ENCODE results near the gene NHS. TPM values are rescaled to one million over a fixed set of nuclear protein-coding genes. Genes with fewer than 3 reads are reported as not detected.
"Not testable (repeated sequence)": the region's sequence is repeated elsewhere in the genome, so short reads cannot be mapped to it uniquely, and the experiment has no call there.

Gene NHS
- total RNA-seq, 2 donors from 2014 or later, result under 0.01 to 1.3 TPM

- no peaks in the 10 kb centered on the region for H3K36me3 ChIP-seq (replicated peaks in 1 of 2; ENCODE audit: insufficient read depth in 1 of 2, low read depth in 2 of 2)
- TF ChIP-seq CTCF (IDR thresholded peaks at IDR 0.05) (no peak), POLR2A (IDR thresholded peaks at IDR 0.05) (no peak)
- H3K27ac ChIP-seq, result no peak overlapping the region
- 84 to 94% methylated on average over 4 to 6 of the region's 7 CpGs for WGBS, 2 donors
- intact Hi-C loops (cut with DNase I), result no loop called here
- DNase-seq, result no peak
- H3K27me3 ChIP-seq, result no peaks in the 10 kb centered on the region
- H3K4me1 ChIP-seq, result peaks cover 6% of the 10 kb centered on the region
- ATAC-seq, result no peak
- H3K4me3 ChIP-seq, result no peak overlapping the region
- no peaks in the 10 kb centered on the region for H3K9me3 ChIP-seq
Observed at GRCh38 chrX:17564689-17565409, 189.8 kb downstream of the NHS start.

GRCh38 chrX:17566740-17567139 lies 191.7 kb downstream of the NHS start:
- intact Hi-C loops (cut with DNase I), result no loop called here
- no peak for ATAC-seq
- WGBS, 2 donors, result 62 to 79% methylated on average over 4 of the region's 4 CpGs
- no peaks in the 10 kb centered on the region for H3K27me3 ChIP-seq
- DNase-seq, result no peak
- H3K9me3 ChIP-seq, result no peaks in the 10 kb centered on the region
- H3K36me3 ChIP-seq (replicated peaks in 1 of 2; ENCODE audit: insufficient read depth in 1 of 2, low read depth in 2 of 2), result no peaks in the 10 kb centered on the region
- H3K27ac ChIP-seq, result no peak overlapping the region
- H3K4me1 ChIP-seq, result no peaks in the 10 kb centered on the region
- no peak for TF ChIP-seq POLR2A (IDR thresholded peaks at IDR 0.05)
- no peak for TF ChIP-seq CTCF (IDR thresholded peaks at IDR 0.05)
- no peak overlapping the region for H3K4me3 ChIP-seq

- ATAC-seq (no peak), DNase-seq (no peak)
- no peaks in the 10 kb centered on the region for H3K36me3 ChIP-seq (replicated peaks in 1 of 2; ENCODE audit: insufficient read depth in 1 of 2, low read depth in 2 of 2)
- H3K27ac ChIP-seq, result no peak overlapping the region
- WGBS, 2 donors, result 63 to 74% methylated on average over 8 of the region's 8 CpGs
- TF ChIP-seq CTCF (IDR thresholded peaks at IDR 0.05), result no peak
- TF ChIP-seq POLR2A (IDR thresholded peaks at IDR 0.05), result no peak
- H3K4me3 ChIP-seq, result no peak overlapping the region
- intact Hi-C loops (cut with DNase I), result no loop called here
- no peaks in the 10 kb centered on the region for H3K9me3 ChIP-seq
- no peaks in the 10 kb centered on the region for H3K4me1 ChIP-seq
- no peaks in the 10 kb centered on the region for H3K27me3 ChIP-seq
Observed at GRCh38 chrX:17567187-17567586, 192.2 kb downstream of the NHS start.

GRCh38 chrX:17567821-17568220 lies 192.8 kb downstream of the NHS start:
- 33 to 42% methylated on average over 1 to 2 of the region's 2 CpGs for WGBS, 2 donors
- no peak for ATAC-seq
- no peaks in the 10 kb centered on the region for H3K36me3 ChIP-seq (replicated peaks in 1 of 2; ENCODE audit: insufficient read depth in 1 of 2, low read depth in 2 of 2)
- no peaks in the 10 kb centered on the region for H3K9me3 ChIP-seq
- no peak for TF ChIP-seq POLR2A (IDR thresholded peaks at IDR 0.05)
- no peak for TF ChIP-seq CTCF (IDR thresholded peaks at IDR 0.05)
- DNase-seq, result no peak
- no peaks in the 10 kb centered on the region for H3K27me3 ChIP-seq
- no peak overlapping the region for H3K27ac ChIP-seq
- no peak overlapping the region for H3K4me3 ChIP-seq
- intact Hi-C loops (cut with DNase I), result no loop called here
- no peaks in the 10 kb centered on the region for H3K4me1 ChIP-seq

GRCh38 chrX:17568804-17569203 lies 193.8 kb downstream of the NHS start:
- H3K27ac ChIP-seq; DNase-seq; H3K36me3 ChIP-seq (replicated peaks in 1 of 2; ENCODE audit: insufficient read depth in 1 of 2, low read depth in 2 of 2); H3K9me3 ChIP-seq; intact Hi-C loops (cut with DNase I); H3K4me1 ChIP-seq; H3K4me3 ChIP-seq; ATAC-seq; H3K27me3 ChIP-seq: not testable (repeated sequence)
- WGBS, 2 donors, result 93 to 94% methylated on average over 3 of the region's 3 CpGs

Data from body of pancreas (tissue), 4 donors.